H1 (cell line): ENCODE results near the gene LITAF.

Experiments
- BRCA1 ChIP-seq: IDR thresholded peaks from 2 replicates; pipeline ENCODE4 v1.6.1; 2012; ENCODE audit warnings: low read depth, low read length, improper control_type of control experiment
- EP300 ChIP-seq, 2 experiments: IDR thresholded peaks; 1 replicate in 1 of 2; 2 replicates in 1 of 2; pipeline ENCODE4 v1.6.1; 2011 to 2012; ENCODE audit warnings: low read depth in 2 of 2, low read length in 2 of 2, mild to moderate bottlenecking in 2 of 2, borderline replicate concordance in 1 of 2, inconsistent platforms in 1 of 2, moderate library complexity in 1 of 2
- JUN ChIP-seq: IDR thresholded peaks from 2 replicates; pipeline ENCODE4 v1.6.1; 2011; ENCODE audit warnings: low read depth, mild to moderate bottlenecking, improper control_type of control experiment, low read length
- POLR2A ChIP-seq, 2 experiments: IDR thresholded peaks; 1 replicate in 1 of 2; 2 replicates in 1 of 2; pipeline ENCODE4 v1.6.1; 2011; ENCODE audit warnings: low read depth in 2 of 2, low read length in 2 of 2, mild to moderate bottlenecking in 2 of 2; ENCODE audit errors: control extremely low read depth in 1 of 2
- POLR2AphosphoS5 ChIP-seq: IDR thresholded peaks from 2 replicates; pipeline ENCODE4 v1.6.1; 2011; ENCODE audit warnings: low read depth, low read length
- RBBP5 ChIP-seq: IDR thresholded peaks from 2 replicates; pipeline ENCODE4 v1.7.1; 2012; ENCODE audit warnings: low read depth, mild to moderate bottlenecking, inconsistent platforms, low read length, moderate library complexity, borderline replicate concordance
- SIN3A ChIP-seq, 2 experiments: IDR thresholded peaks in 1 of 2; conservative IDR thresholded peaks in 1 of 2; 2 replicates each; pipeline ENCODE4 v1.6.1; 2011 to 2012; ENCODE audit warnings: low read length in 2 of 2, improper control_type of control experiment in 1 of 2, low read depth in 1 of 2, mild to moderate bottlenecking in 1 of 2
- SP1 ChIP-seq: IDR thresholded peaks from 2 replicates; pipeline ENCODE4 v1.6.1; 2011; ENCODE audit warnings: low read depth, low read length
- TAF1 ChIP-seq: IDR thresholded peaks from 2 replicates; pipeline ENCODE4 v1.6.1; 2011; ENCODE audit warnings: mild to moderate bottlenecking, low read depth, low read length
- TCF12 ChIP-seq: IDR thresholded peaks from 2 replicates; pipeline ENCODE4 v1.6.1; 2011; ENCODE audit warnings: low read depth, mild to moderate bottlenecking, low read length
- TF ChIP-seq, protein P1 (sequence below), 3 experiments: IDR thresholded peaks; 1 replicate in 2 of 3; 2 replicates in 1 of 3; pipeline versions ENCODE4 v1.5.1 to v1.6.1; 2011; ENCODE audit warnings: low read length in 3 of 3, mild to moderate bottlenecking in 3 of 3, inconsistent platforms in 2 of 3, low read depth in 1 of 3, moderate library complexity in 1 of 3; ENCODE audit not compliant: insufficient read depth in 1 of 3; ENCODE audit errors: control extremely low read depth in 1 of 3
- TF ChIP-seq, protein P2 (sequence below): IDR thresholded peaks from 2 replicates; pipeline ENCODE4 v1.6.1; 2011; ENCODE audit warnings: low read length, improper control_type of control experiment

DNA sequence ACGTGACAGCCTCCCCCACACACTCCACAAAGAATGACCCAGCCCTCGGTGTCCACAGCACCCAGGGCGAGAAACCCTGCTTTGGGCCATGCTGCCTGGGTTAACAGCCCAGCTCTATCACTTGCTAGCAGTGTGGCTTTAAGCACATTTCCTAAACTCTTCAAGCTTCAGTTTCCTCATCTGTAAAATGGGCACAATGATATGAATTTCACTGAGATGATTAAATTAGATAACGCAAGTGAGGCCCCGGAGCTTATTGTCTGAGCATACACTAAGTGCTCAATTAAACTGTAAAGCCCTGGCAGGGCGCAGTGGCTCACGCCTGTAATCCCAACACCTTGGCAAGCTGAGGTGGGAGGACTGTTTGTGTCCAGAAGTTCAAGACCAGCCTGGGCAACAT is 79.4 kb downstream of the LITAF start:
- TF ChIP-seq POLR2AphosphoS5 (no peak), TCF12 (no peak), EP300 (IDR thresholded peaks at IDR 0.05; ENCODE audit: borderline replicate concordance in 1 of 2, low read depth in 2 of 2, low read length in 2 of 2) (no peak), POLR2A (IDR thresholded peaks at IDR 0.05; ENCODE audit: control extremely low read depth in 1 of 2, low read depth in 2 of 2, low read length in 2 of 2) (no peak), SP1 (no peak), BRCA1 (no peak), SIN3A (conservative IDR thresholded peaks at IDR 0.05 in 1 of 2, IDR thresholded peaks at IDR 0.05 in 1 of 2; ENCODE audit: low read depth in 1 of 2, low read length in 2 of 2) (no peak), RBBP5 (no peak), TAF1 (no peak), JUN (no peak)
- TF ChIP-seq, protein P1, sequence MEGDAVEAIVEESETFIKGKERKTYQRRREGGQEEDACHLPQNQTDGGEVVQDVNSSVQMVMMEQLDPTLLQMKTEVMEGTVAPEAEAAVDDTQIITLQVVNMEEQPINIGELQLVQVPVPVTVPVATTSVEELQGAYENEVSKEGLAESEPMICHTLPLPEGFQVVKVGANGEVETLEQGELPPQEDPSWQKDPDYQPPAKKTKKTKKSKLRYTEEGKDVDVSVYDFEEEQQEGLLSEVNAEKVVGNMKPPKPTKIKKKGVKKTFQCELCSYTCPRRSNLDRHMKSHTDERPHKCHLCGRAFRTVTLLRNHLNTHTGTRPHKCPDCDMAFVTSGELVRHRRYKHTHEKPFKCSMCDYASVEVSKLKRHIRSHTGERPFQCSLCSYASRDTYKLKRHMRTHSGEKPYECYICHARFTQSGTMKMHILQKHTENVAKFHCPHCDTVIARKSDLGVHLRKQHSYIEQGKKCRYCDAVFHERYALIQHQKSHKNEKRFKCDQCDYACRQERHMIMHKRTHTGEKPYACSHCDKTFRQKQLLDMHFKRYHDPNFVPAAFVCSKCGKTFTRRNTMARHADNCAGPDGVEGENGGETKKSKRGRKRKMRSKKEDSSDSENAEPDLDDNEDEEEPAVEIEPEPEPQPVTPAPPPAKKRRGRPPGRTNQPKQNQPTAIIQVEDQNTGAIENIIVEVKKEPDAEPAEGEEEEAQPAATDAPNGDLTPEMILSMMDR (IDR thresholded peaks at IDR 0.05; ENCODE audit: control extremely low read depth in 1 of 3, insufficient read depth in 1 of 3, low read depth in 1 of 3, low read length in 3 of 3) = no peak
- TF ChIP-seq, protein P2, sequence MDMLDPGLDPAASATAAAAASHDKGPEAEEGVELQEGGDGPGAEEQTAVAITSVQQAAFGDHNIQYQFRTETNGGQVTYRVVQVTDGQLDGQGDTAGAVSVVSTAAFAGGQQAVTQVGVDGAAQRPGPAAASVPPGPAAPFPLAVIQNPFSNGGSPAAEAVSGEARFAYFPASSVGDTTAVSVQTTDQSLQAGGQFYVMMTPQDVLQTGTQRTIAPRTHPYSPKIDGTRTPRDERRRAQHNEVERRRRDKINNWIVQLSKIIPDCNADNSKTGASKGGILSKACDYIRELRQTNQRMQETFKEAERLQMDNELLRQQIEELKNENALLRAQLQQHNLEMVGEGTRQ = no peak
